CD4-positive, alpha-beta T cell treated with Interleukin-6 for 4 hours (primary cell): Measurements from ENCODE around the gene ATRN.

ENCODE experiments used
- DNase-seq: peaks from one replicate; pipeline ENCODE4 v3.0.0-alpha.2; 2020; ENCODE audit warnings: mixed read lengths

Gene ATRN

DNA sequence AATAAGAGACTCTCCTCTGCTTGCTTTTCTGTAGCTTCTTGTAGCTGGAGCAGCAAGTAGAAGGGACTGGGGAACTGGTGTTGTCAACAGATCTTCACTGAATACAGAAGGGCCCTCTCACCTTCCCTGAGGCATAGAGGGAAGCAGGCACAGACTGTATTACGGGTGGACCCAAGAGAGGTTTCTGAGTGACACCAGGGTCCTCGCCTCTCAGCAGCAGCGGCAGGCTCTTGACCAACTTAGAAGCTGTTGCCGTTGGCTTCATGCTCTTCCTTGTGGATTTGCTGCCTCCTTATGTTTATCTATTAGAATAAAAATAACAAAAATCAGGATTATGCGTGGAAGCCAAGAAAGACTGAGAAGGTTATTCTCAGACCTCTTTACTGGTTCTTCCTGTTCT, 160.7 kb downstream of the ATRN start:
- DNase-seq, result no peak

DNA sequence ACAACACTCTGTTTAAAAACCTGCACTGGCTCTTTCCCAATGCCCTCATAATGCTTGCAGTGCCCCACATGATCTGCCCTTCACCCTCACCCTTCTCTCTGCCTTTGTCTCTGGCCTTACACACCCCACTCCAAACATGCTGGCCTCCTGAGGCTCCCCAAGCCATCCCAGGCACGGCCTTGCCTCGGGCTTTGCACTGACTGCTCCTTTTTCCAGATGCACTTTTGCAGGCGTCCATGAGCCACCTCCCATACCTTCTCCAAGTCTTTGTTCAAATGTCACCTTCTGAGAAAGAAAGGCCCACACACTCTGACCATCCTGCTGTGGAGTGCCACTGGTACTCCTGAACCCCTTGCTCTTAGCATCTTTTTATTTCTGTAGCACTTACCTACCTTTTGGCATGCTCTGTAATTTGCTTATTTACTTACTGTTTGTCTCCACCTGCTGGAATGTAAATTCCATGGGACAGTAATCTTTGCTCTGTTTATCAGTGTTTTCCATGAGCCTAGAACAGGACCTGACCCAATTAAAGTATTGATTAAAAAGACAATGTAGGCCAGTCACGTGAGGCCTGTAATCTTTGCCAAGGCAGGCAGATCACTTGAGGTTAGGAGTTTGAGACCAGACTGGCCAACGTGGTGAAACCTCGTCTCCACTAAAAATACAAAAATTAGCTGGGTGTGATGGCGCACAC, 161.6 kb downstream of the ATRN start:
- DNase-seq, result no peak

DNA sequence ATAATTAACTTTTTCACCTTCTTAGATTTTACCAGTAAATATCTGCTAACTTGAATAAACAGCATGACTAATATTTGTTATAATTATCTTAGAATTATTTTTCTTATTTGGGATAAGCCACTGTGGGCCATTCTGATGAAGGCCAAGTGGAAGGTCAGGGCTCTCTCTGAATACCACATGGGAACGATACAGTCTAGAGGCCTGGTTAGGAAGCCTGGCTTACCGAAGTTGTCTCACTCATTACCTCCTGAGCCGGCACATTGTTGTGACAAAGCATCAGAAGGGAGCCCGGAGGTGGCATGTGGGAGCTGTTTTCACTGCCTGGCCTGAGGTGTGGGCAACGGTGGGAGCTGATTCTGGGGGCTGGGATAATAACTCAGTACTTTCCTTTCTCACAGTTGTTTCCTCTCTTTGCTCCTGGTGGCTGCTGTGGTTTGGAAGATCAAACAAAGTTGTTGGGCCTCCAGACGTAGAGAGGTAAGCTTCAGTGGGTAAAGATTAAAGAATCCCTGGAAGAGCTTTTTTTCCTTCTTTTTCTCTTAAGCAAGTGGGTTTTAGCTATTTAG, 163.2 kb downstream of the ATRN start:
- no peak for DNase-seq

DNA sequence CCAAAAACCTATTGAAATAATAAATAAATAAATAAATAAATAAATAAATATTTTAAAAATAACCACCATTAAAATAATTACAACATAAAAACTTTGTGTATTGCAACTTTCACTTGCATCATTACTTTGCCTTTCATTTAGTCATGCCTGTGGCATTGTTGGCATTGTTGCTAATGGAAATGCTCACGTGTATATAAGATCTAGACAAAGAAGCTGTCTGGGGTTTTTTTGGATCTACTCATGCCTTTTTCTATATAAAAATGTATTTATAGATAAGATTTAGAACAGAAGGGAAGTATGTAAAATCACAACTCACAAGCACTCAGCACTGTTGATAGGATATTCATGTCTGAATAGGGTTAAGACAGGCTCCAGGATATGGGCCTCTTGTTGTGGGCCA, 164.5 kb downstream of the ATRN start:
- no peak for DNase-seq

DNA sequence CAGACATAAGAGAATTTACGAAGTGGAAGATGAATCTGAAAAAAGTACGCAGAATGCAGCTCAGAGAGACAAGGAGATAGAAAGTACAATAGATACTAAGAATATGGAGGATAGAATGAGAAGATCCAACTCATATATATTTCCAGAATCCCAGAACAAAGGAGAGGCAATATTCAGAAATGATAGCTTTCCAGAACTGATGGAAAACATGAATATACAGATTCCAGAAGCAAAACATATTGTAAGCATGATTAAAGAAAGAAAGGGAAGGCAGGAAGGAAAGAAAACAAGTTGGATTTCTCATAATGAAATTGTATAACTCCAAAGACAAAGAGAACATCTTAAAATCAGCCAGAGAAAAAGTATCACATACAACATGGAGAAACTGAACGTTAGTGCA, 169.4 kb downstream of the ATRN start:
- no peak for DNase-seq

DNA sequence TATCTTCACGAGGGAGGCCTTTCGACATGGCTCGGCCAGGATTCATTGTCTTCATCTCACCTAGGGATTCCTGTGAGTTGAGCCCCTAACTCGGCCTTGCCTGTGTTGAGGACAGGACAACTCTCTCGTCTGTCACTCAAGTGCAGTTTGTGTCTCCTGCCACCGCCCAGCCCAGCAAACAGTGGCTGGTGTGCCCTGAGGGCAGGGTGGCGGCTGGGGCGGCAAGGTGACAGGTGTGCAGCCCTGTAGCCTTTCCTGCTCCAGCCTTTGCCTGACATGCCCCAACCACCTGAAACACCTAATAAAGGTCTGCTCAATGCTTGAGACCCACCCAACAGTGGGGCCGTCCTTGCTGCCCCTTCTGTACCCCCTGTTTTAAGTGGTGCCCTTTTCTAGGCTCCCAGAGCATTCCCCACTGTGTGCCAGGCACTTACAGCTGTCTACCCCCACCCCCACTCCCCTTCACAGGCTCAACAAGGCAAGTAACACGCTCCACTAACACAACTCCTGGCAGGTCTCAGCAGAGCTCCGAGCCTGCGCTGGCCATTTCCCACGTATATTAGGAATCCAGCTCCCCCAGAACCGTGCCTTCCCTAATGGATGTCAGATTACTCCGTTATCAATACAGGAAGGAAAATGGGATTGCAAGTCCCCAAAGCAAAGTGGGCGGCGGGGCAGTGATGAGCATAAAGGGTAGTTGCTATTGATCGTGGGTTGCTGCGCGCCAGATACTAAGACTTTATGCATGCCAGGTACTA, 174.7 kb downstream of the ATRN start:
- DNase-seq, result no peak

DNA sequence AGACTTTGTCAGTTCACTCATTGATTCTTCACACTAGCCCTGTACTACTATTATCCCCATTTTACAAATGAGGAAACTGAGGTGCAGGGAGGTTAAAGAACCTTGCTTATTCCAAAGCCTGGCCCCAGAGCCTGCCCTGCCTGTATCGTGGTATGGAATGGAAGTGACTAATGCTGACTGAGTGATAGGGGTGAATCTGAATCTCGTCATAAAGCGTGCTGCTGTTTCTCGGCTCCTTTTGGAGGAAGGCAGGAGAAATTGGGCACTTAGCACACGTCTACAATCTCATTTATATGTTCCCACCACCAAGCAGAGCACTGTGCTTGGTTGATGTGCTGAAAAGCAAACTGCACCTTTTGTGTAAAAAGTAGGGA, 175.2 kb downstream of the ATRN start:
- DNase-seq, result no peak

DNA sequence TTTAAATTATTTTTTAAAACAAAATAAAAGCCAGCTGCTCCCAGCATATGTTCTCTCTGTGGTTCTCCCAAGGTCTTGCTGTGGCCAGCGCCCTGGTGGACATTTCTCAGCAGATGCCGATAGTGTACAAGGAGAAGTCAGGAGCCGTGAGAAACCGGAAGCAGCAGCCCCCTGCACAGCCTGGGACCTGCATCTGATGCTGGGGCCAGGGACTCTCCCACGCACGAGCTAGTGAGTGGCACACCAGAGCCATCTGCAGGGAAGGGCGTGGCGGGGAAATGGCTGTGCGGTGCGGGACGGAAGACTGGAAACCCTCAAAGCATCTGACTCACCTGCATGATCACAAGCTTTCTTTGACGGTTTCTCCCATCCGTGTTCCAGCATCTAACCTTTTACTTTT, 175.8 kb downstream of the ATRN start:
- no peak for DNase-seq

DNA sequence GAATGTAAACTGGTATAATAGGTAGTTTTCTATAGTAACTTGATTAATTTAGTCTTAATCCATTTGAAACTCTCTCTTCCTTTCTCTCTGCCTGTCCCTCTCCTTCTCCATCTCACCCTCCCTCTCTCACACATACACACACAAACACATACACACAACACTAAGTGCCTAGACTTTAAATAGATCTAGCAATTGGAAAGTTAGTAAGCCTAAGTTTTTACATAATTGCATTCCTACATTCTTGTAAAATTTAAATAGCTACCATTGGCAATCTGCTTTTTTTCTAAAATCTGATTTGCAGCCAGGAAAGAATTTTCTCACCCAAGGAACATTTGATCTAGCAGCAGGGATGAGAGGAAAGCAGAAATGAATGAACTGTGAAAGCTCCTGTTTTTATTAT, 176.7 kb downstream of the ATRN start:
- no peak for DNase-seq

DNA sequence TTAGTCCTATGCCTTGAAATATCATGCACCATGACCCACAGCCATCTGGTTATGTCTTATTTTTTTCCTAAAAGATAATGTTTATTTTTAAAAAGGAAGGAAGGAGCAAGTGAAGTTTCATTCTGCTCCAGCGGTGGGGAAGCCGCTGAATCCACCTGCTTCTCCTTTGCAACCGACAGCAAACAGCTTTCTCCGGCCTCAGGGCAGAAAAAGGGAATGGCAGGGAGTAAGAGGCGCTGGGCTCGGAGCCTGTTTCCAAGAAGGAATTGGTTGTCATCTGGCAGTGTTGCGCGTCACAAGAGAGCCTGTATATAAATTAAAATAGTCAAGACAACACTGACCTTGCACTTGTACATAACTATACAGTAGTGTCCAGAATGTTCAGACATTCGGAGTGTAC, 178.1 kb downstream of the ATRN start:
- DNase-seq, result no peak

DNA sequence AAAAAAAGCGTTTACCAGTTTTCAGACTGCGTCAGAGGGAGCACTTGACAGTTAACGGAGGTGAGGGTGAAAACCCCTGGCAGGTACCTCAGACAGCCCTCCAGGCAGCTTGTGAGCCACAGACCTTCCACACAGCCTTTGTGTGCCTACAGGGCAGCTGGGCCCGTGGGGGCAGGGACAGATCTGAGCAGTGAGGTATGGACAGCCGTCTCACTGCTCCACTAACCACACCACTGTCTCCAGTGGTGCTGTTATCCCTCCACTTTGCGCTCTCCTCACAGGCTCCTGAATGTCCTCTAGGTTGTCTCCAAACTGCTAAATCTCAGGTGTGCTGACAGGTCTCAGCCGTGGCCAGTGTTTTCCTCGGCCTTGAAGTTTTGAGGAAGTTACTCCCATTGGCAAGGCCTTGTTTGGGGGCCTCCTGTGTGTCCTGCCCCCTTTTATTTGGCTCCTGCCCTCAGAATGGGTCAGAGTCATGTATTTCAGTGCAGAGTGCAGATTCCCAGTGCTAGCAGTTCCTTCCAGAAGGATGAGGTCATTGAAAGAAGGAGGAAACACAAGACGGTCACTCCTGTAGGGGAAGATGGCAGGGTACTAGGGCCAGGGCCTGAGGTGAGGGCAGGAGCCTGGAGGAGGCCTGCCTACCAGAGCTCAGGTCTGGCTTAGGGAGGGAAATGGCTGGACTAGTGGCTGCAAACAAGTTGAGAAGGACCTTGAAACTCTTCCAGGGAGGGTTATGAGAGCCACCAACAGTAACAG, 180.6 kb downstream of the ATRN start:
- no peak for DNase-seq

DNA sequence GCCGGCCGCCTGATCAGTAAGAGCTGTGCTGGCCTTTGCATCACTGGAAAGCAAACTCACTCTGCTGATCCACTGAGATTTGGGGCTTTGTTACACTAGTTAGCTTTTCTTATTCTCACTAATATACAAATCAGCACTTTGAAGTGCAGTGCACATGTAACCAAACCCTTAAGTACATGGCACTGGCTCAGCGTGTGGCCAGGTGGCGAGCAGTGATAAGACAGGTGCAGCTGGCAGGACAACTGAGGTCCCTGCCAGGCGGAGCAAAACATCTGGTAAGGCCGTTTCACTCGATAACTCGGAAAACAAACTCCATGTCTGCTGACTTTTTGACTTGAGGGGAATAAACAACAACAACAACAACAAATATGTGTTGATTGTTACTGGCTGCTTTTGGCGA, 181.4 kb downstream of the ATRN start:
- no peak for DNase-seq

DNA sequence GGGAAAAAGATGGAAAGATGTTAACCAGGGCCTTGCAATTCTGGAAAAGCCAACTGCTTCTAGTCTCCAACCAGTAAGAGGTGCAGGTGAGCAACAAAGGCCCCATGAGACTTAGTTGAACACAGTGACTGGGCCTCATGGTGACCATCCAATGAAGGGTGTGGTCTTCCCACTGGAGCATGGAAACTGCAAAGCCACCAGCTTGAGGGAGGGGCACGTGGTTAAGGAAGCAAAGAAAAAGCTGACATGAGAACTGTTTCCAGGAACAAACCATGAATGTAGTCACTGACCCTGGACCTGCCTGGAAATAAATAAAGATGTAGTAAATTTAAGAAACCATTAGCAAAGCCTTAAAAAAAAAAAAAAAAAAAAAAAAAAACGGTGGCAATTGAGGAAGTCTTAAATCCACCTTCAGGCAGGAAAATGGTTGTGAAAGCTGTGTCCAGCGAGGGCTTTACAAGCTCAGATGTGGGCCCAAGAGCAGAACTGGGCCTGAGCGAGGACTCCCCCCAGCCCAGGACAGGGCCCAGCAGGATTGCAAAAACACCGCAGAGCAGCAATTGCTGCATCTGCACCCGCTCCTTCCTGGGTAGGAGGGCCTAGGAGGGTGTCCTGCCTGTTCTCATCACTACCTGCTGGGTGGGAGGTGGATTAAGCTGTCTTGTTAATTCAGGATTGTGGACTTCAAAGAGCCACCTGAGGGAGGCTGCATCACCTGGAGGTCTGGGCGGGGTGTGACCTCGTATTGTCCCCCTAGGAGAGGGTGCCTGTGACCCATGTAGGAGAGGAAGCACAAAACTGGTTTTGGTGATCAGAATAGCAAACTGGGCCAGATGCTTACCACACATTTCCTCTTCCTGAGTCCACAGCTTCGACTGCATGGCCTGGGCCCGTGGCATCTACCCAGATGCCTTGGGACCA, 182.1 kb downstream of the ATRN start:
- no peak for DNase-seq

DNA sequence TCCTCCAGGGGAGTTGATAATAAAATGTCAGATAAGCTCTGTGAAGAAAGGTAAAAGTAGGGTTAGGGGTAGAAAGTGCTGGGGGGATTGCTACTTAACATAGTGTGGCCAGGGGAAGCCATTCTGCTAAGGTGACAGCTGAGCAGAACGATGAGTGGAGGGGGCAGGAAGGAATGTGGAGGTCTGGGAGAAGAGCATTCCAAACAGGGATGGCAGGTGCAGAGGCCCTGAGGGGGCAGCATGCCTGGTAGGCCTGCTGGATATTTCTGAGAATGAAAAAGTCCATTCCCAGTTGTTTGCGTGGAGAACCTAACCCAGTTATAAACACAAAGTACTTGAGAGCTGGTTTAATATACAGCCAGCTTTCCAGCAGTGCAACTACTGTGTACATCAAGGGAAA, 183.1 kb downstream of the ATRN start:
- DNase-seq, result no peak

DNA sequence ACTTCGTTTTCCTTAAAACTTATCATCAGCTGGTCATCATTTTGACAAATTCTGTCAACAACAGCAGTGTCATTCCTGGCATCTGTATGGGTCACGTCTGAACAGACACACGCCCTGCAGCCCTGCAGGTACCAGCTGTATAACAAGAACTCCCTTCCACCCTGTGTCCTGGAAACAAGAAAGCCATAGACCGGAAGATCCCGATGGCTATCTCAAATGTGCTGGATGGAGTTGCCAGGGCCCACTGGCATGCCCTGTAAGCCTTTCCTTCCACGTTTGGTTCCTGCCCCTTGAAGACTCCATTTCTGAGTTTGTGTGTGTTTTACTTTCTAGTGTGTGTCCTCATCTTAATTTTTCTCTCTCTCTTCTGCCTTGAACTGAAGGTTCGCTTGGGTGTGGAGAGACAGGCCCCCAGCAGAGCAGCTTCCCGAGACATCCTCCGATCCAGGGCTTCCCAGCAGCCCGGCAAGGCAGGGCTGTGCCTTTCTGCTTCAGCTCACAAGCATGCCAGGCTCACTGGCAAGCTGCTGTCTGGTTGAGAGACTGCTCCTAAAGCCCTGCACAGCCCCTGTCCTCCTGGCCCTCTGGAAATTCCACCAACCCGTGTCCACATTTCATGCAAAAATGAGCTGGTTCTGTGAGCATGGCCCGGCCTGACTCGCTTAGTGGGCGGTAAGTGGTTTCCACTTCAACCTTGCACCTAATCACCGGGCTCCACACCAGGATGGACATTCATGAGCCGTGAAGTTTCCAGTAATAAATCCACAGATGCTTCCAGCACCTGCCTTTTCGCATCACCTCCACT, 183.7 kb downstream of the ATRN start:
- no peak for DNase-seq

DNA sequence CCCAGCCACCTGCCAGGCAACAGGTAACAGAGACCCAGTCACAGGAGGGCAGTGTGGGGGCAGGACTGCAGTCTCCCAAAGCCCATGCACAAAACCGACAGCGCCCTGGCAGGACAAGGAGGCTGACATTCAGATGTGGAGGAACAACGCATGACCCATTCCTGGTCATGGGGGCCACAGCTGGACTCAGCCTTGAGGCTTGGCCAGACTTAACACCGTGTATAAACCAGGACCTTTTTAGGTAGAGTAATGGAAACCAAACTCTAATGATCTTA, 184.2 kb downstream of the ATRN start:
- no peak for DNase-seq

DNA sequence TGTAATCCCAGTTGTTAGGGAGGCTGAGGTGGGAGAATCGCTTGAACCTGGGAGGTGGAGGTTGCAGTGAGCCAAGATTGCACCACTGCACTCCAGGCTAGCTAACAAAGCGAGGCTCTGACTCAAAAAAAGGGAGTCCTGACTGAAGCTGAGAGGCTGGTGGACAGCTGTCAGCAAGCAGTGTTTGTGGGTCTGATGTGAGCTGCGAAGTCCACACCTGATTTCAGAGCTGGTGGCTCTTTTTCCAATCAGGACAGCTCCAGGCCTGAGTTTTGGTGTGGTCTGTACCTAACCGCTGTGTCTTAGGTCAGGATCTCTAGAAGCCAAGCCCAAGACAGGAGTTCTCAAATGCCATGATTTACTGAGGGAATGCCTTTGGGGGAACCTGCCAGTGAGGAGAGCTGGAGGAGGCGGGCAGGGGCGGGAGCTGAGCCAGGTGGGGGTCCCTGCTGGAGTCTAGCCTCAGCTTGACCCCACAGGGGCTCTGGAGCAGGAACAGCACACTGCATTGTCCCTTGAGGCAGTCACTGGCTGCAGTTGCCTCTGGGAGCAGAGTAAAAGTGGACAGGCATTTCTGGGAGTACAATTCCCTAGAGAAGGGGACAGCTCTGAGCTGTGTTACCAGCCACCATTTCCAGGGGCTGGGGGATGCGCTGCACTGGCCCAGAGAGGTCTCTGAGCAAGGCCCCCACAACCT, 187.3 kb downstream of the ATRN start:
- DNase-seq, result no peak

DNA sequence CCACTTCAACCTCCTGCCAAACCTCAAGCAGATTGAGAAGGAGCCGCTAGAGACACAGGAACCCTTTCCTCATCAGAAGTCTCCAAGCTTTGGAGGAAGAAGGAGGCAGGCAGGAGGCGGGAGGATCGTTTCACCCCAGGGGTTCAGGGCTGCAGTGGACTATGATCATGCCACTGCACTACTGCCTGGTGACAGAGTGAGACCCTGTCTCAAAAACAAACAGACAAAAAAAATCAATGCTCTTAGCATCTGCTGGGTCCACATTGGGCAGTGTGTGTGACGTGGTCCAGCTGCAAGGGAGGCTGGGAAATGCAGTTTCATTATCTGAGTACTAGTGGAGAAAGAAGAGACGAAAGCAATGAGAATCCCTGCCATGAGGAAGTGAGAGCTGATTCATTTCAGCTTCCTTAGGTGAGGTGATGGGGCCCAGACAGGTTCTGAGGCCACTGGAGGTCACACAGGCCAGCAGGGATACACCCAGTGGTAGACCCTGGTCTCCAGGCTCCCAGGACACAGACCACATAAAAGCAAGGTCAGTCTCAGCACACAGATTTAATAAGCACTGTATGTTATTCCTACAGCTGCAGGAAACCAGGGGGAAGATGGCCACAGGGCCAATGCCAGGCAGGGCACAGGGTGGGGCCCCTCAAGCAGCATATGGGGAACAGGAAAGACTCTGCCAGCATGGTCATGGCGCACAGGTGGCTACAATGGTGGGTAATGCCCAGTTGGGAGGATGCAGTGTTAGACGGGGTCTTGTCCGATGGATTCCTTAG, 188.1 kb downstream of the ATRN start:
- no peak for DNase-seq

DNA sequence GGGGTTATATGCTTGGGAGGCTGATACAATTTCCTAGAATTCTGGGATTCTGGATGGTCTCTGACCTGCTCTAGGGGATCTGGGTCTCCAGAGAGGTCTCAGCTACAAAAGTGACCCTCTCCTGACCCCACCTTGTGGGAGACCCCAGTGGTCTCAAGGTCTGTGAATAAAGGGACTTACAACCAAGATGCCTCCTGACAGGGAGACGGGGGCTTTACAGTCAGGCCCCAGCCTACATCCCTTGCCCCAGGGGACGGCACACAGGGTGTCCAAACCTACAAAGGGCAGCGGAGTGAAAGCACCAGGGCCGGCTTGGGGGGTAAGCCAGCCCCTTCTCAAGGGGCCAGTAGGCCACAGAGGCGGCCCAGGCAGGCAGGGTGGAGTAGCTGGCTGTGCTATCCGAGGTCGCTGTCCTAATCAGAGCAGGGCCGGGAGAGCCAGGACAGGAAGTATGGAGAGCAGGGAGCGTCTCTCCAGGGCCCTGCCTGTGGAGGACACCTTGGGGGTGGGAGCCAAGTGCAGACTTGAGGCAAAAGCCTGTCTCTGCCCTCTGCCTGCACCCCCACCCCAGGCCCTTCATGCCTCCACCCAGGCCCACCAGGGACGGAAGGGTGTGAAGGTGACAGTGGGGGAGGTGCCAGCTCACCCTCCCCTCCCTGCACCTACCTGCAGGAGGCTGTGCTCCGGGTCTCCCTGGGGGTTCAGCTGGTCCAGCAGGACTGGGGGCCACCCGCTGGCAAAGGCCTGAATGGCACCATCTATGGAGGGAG, 188.9 kb downstream of the ATRN start:
- DNase-seq, result no peak
